Adrenal gland (tissue), 5 donors: Measurements from ENCODE around the gene ARHGAP11B.
"Not testable (repeated sequence)": the region's sequence is repeated elsewhere in the genome, so short reads cannot be mapped to it uniquely, and the experiment has no call there.

Source experiments
- CTCF ChIP-seq, 6 experiments: fragments of 450-650 bp in 4 of 6; fragments of 200-600 bp in 2 of 6; sonication (generic) in 1 of 6; IDR thresholded peaks; 1 replicate in 5 of 6; 2 replicates in 1 of 6; pipeline versions ENCODE4 v1.5.1 to v1.8.0; 2016 to 2021; ENCODE audit warnings: antibody characterized with exemption in 6 of 6, mild to moderate bottlenecking in 2 of 6, moderate library complexity in 1 of 6
- POLR2A ChIP-seq, 2 donors: fragments of 450-650 bp; IDR thresholded peaks; one replicate each; pipeline ENCODE4 v1.6.1; 2017; ENCODE audit warnings: antibody characterized with exemption in 2 of 2, mild to moderate bottlenecking in 2 of 2, moderate library complexity in 1 of 2
- donor health status: DM: no; HTN: no; CAD: no.

DNA sequence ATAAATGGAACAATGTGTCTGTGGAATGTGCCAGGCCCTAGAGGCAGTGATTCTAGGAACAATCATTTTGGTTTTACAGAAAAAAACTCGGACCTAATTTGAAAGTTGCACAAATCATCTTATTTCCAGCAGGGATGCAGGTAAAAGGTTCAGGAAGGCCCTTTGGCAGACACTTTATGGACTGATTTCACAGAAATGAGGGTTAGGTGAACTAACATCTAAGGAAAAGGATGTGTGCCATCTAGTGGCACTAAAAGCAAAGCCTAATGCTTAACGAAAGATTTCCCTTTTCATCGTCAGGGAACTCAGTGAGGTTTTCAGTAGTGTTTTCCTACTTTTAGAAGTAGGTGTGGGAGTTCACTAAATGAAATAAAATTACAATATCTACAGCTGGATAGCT lies 4.6 kb upstream of the ARHGAP11B start:
- TF ChIP-seq CTCF (IDR thresholded peaks at IDR 0.05), result peak in 2 of 6 experiments; percentile 9 to 22
- not testable (repeated sequence) for TF ChIP-seq POLR2A (IDR thresholded peaks at IDR 0.05)
